Hematopoietic multipotent progenitor cell (in vitro differentiated cells): ENCODE results near the gene PCDHA6. TPM values are rescaled to one million over a fixed set of nuclear protein-coding genes. Genes with fewer than 3 reads are reported as not detected.
A peak's percentile ranks its signal among the peaks of the same experiment; 100 is the strongest.
"Not testable (repeated sequence)": the region's sequence is repeated elsewhere in the genome, so short reads cannot be mapped to it uniquely, and the experiment has no call there.

ENCODE experiments used
- DNase-seq, 3 donors: peaks; one replicate each; pipeline ENCODE4 v3.0.0-alpha.2; 2011 to 2015; ENCODE audit warnings: low read depth in 2 of 3, low spot score in 2 of 3
- total RNA-seq: library from RNA; depleted of rRNA; stranded (reverse); fragments of >200 nt; gene quantifications from one replicate; pipeline ENCODE4 v1.2.3, GENCODE V29; 2012

Gene PCDHA6
- total RNA-seq, 1 donor, result under 0.01 TPM

- DNase-seq, result peak in 1 of 3 donors; percentile 9
These were observed 6.1 kb upstream of the PCDHA6 start, which contains the start of gene PCDHA5 for GRCh38 chr5:140821375-140822280. Gene PCDHA5 (plus strand): TSS chr5:140821613.

GRCh38 chr5:140822281-140822629, 5.5 kb upstream of the PCDHA6 start:
- no peak for DNase-seq

GRCh38 chr5:140822969-140823368, 4.8 kb upstream of the PCDHA6 start:
- DNase-seq, result not testable (repeated sequence)

GRCh38 chr5:140823475-140823874, 4.3 kb upstream of the PCDHA6 start:
- no peak for DNase-seq

GRCh38 chr5:140828362-140828737, 590 bp downstream of the PCDHA6 start:
- DNase-seq, result no peak

- not testable (repeated sequence) for DNase-seq
These were observed 2.0 kb downstream of the PCDHA6 start for GRCh38 chr5:140829511-140830501.

GRCh38 chr5:140833993-140834392, 6.2 kb downstream of the PCDHA6 start, which contains the start of gene PCDHA7:
Gene PCDHA7 (plus strand): TSS chr5:140834269. CDS start chr5:140834384, 115 bp downstream.
- no peak for DNase-seq

- not testable (repeated sequence) for DNase-seq
These were observed 6.8 kb downstream of the PCDHA6 start for GRCh38 chr5:140834439-140835008.

GRCh38 chr5:140835622-140836510, 8.1 kb downstream of the PCDHA6 start:
- DNase-seq, result no peak

- no peak for DNase-seq
These were observed 13.5 kb downstream of the PCDHA6 start, which contains the start of gene PCDHA8 for GRCh38 chr5:140840978-140841962. Gene PCDHA8 (plus strand): TSS chr5:140841187. CDS start chr5:140841322, 135 bp downstream.

GRCh38 chr5:140842798-140843733, 15.3 kb downstream of the PCDHA6 start:
- no peak for DNase-seq

GRCh38 chr5:140848139-140849102, 20.7 kb downstream of the PCDHA6 start, which contains the start of gene PCDHA9:
Gene PCDHA9 (plus strand): TSS chr5:140848382. CDS start chr5:140848496, 114 bp downstream.
- DNase-seq, result not testable (repeated sequence)

GRCh38 chr5:140849831-140850634, 22.3 kb downstream of the PCDHA6 start:
- not testable (repeated sequence) for DNase-seq

GRCh38 chr5:140855772-140856674, 28.3 kb downstream of the PCDHA6 start, which contains the start of gene PCDHA10:
Gene PCDHA10 (plus strand): TSS chr5:140855897. CDS start chr5:140856049, 152 bp downstream.
- DNase-seq, result peak in 1 of 3 donors; percentile 24
